DMS79 treated with DMSO at 0.1 percent for 48 hours (cell line): ENCODE results near the gene HS6ST2.

ENCODE experiments used
- DNase-seq: peaks from one replicate; lab custom pipeline; 2025; lab: John Stamatoyannopoulos, UW

The HS6ST2 gene

GRCh38 chrX:132613801-132614200 is 344.6 kb downstream of the HS6ST2 start:
- no peak for DNase-seq

DNA sequence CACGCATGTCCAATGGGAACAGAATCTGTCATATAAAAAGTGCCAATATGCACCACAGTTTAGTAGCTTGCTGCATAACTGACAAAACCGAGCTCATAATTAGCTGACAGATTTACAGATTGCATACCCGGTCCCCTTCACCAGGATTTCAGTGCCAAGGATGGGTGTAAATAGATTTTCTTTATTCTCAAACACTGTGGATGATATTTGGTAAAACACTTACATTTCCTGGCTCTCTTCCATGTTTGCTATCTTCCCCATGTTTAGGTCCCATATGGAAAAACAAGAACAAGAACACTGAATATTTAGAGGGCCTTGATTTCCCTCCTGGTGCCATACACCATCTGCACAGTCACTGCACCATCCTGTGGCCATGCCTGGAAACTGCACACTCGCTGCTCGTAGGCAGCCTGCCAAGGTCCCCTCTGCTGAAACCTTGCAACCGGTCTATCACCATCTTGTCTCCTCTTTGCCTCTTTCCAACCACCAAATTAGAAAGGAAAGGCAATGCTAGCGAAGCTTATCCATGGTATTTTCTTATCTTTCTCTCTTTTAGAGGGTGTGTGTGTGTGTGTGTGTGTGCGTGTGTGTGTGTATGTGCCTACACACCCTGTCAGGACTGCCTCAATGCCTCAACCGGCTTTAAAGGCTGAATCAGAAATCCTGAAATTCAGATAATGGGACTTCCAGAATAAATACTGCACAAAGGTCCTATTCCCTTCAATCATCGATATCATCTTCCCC is 345.4 kb downstream of the HS6ST2 start:
- peak; percentile 1 for DNase-seq

GRCh38 chrX:132610536-132610935 is 347.9 kb downstream of the HS6ST2 start:
- no peak for DNase-seq

DNA sequence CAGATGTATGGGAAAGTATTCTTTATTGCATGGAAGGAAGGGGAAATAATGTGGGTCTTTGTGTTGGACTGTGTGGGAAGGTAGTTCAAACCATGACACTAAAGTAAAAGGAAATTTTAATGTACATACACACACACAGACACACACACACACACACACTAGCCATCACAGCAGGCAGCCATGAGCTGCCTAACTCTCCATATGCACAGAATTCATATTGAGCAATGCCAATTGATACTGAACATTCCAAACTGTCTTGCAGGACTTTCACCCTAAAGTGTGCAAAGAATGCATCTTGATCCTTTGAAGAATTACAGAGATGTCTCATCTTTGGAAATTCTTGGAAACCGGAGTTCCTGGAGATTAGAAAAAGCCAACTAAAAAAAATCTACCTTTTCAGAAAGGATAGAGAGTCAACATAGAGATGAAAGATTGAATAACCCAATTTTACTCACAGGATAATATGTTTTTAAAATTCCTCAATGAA is 349.0 kb downstream of the HS6ST2 start:
- no peak for DNase-seq

DNA sequence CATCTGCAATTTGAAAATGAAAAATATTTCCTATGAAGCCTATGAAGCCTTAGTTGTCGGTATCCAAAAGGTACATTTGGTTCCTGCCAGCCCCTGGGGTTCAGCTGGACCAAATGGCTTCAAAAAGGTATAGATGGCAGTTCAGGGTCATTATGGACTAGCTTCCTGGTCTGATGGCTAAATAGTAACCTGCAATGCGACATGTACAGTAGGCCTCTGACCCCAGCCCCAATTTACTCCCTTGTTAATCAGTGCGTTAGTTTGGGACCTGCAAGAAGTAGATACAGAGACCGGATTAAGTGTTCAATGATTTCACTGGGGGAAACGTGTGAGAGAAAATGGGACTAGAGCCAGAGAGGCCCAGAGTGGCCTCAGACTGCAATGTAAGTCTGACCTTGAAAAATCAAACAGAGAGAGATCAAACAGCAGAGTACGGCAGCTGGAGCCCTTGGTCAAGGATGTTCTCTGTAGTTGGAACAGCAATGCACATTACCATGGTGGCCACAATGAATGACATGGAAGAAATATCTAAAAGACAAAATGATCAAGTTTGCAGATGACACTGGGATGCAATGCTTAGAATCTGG is 354.6 kb downstream of the HS6ST2 start:
- no peak for DNase-seq

DNA sequence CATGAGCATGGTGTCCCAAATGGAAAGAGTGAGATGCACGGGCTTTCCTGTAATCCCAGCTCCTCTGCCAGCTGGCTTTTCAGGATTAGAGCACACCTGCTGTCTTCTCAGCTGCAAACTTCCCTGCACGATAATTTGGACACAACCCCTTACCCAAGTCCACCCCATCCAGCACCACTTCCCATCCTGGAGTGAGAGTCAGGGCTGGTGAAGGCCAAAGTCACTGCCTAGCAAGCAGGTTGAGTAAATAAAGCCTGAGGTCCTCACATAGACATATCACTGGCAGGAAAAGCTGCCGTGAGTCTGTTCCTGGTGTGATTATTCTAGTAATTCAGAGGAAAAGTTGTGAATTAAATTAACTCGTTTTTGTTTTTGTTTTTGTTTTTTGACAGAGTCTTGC is 355.7 kb downstream of the HS6ST2 start:
- no peak for DNase-seq

GRCh38 chrX:132594999-132595398 is 363.4 kb downstream of the HS6ST2 start:
- DNase-seq, result no peak

DNA sequence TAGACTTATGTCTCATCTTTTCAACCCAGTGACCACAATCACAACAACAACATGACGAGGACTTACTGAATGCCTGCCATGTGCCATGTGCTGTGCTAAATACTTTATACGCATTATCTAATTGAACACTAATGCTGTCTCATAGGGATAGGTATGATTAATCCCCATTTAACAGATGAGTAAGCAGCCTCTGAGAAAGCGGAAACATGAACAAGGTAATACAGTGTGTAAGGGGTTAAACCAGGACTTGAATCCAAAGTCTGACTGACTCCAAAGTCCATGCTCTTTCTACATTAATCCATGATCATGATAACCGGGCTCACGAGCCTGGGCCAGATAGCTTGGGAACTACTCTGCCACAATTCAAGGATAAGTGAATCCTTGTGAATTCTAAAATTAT is 364.3 kb downstream of the HS6ST2 start:
- DNase-seq, result no peak

- DNase-seq, result peak; percentile 42
These were observed 365.5 kb downstream of the HS6ST2 start for GRCh38 chrX:132592880-132593279.

GRCh38 chrX:132591719-132592275 is 366.6 kb downstream of the HS6ST2 start:
- DNase-seq, result peak; percentile 16

GRCh38 chrX:132590350-132591026 is 367.9 kb downstream of the HS6ST2 start:
- no peak for DNase-seq

DNA sequence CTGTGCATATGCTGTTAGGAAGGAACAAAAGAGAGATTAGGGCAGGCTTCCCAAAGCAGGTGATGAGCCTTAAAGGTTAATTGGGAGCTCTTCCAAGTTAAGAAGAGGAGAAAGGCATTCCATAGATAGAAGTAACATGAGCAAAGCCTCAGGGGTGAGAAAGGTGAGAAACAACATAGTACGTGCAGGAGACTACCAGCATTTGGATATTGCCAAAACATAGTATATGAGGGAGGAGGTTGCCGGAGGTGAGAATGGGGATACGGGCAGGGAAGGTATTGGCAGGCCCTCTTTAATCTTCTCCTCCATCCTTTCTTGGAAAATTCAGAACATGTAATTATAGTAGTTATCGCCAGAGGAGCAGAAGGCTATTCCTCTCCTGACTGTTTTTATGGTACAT is 373.5 kb downstream of the HS6ST2 start:
- DNase-seq, result no peak

DNA sequence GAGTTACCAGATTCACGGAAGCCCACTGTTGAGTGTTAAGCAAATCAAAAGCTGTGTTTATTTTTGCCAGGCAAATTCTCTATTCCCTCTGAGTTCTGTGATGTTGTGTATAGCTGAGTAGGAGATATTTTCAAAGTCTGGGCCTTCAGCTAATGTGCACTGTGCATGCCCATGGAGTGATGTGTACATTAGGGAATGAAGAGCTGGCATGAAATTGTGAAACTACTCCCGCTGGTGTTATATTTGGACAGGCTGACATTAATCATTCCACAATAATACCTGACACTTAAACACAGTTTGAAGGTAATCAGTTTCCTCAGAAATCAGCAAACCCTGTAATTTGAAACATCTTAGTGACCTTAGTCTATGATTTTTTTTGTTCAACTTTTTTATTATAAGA is 381.5 kb downstream of the HS6ST2 start:
- no peak for DNase-seq
